GM18868 (cell line): ENCODE data around the gene ANO4.

ENCODE experiments used
- ATAC-seq: cut with Tn5 transposase; IDR thresholded peaks from one replicate; pipeline ENCODE4 v1.9.1; 2021; ENCODE audit warnings: mild to moderate bottlenecking, moderate library complexity; ENCODE audit not compliant: unreplicated experiment

The ANO4 gene

GRCh38 chr12:100794441-100795173 lies at the start of gene ANO4:
Gene ANO4 (plus strand): TSS chr12:100794776. CDS start chr12:100901786, 107,010 bp downstream.
- ATAC-seq = no peak

DNA sequence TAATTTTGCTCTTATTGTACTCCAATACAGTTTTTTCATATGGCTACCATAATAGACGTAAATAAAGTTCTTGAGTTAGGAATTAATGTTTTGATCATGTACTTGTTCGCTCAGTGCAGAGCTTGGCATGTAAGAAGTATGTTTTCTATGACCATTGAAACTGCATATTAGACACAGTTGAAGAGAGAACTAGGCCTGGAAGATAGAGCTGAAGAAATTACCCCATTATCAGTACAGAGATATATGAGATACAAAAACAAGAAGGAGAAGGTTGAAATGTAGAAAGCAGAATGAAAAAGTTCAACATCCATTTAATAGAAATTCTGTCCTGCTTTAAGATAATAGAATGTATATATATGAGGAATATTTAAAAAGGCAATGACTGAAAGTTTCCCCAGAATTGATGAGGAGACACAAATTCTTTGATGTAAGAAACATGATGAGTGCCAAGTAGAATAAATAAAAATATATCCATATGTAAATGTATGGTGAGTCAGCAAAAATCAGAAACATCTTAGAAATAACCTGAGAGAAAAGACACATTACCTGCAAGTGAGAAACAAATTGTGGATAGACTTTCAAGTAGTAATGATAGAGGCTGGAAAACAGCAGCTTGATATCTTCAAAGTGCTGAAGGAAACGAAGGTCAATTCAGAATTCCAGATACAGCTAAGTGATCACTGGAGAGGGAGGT lies 49.1 kb upstream of the ANO4 start:
- ATAC-seq = no peak

- ATAC-seq = no peak
These were observed 41.7 kb upstream of the ANO4 start for GRCh38 chr12:100752841-100753240.

- ATAC-seq = no peak
These were observed 40.7 kb upstream of the ANO4 start for GRCh38 chr12:100753837-100754236.

DNA sequence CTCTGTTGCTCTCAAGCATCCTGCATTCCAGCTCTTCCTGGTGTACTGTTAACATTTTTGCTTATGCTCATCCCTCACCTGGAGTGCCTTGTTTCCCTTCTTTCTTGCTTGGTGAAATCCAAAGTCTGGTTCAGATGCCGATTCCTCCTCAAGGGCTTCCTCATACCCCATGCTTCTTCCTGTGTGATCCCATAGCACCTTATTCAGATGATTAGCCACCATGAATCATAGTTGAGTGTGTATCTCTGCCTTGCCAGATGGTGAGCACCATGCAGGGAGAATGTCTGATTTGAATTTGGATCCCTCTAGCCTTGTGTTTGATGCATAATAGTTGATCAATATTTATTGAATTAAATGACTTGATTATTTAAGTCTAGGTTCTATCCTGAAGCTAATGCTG lies 39.4 kb upstream of the ANO4 start:
- no peak for ATAC-seq

- ATAC-seq = no peak
These were observed 36.5 kb upstream of the ANO4 start for GRCh38 chr12:100758083-100758482.

DNA sequence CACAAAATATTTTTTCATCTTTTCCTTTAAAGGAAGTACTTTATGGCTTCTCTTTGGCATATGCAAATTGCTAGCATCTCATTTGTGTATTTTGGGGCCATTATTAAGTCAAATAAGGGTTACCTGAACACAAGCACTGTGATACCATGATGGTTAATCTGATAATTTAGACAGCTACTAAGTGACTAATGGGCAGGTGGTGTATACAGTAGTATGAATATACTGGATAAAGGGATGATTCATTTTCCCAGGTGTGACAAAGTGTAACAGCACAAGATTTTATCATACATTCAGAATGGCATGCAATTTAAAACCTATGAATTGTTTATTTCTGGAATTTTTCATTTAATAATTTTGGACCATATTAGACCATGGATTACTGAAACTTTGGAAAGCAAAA lies 27.2 kb upstream of the ANO4 start:
- ATAC-seq = no peak

GRCh38 chr12:100767950-100768349 lies 26.6 kb upstream of the ANO4 start:
- no peak for ATAC-seq

DNA sequence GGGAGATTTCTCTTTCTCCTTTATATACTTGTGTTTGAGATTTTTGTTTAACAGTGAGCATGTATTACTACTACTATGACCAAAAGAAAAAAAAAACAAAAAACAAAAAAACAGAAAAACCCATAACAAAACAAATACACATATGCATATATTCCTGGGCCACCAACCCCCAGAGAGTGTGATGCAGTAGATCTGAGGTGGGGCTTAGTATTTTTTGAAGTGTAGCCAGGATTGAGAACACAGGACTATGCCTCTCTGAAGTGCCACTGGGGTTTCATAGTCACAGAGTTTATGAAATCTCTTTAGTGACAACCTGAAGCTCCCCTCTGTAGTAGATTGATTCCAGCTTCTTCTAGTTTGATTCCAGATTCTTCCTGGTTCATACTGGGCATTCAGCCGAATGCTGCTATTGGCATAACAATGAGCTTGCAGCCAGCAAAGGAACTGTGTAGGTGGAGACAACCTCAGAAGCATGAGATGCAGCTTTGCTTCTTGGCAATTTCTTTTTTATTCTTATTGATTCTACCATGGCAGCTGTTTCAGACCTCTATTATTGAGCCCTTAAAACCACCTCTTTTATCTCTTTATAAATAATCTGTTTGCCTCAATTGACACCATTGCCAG lies 15.5 kb upstream of the ANO4 start:
- no peak for ATAC-seq

GRCh38 chr12:100789146-100789545 lies 5.4 kb upstream of the ANO4 start:
- ATAC-seq = no peak

DNA sequence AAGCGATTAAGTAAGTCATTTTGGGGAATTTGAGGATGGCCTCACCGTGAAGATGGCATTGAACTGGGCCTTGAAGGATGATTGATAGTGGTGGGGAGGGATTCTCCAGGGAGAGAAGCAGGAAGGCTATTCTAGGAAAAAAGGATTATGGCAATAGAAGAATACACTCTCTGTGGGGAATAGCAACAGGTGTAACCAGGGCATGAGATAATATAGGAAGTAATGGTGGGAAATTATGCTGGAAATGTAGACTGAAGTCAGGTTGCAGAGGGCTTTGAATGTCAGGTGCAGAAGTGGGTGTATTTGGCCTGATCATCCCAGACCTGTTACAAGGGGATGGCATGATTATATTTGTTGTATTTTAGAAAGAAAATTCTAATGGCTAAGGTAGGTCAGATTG lies 4.6 kb upstream of the ANO4 start:
- ATAC-seq = no peak

- no peak for ATAC-seq
These were observed 4.0 kb upstream of the ANO4 start for GRCh38 chr12:100790552-100790951.

- ATAC-seq = no peak
These were observed 1.4 kb upstream of the ANO4 start for GRCh38 chr12:100793182-100793581.

- no peak for ATAC-seq
These were observed 711 bp downstream of the ANO4 start for GRCh38 chr12:100795174-100795799.

GRCh38 chr12:100795800-100796179 lies 1.2 kb downstream of the ANO4 start:
- no peak for ATAC-seq

GRCh38 chr12:100796621-100797020 lies 2.0 kb downstream of the ANO4 start:
- ATAC-seq = no peak

GRCh38 chr12:100797246-100797645 lies 2.7 kb downstream of the ANO4 start:
- ATAC-seq = no peak

DNA sequence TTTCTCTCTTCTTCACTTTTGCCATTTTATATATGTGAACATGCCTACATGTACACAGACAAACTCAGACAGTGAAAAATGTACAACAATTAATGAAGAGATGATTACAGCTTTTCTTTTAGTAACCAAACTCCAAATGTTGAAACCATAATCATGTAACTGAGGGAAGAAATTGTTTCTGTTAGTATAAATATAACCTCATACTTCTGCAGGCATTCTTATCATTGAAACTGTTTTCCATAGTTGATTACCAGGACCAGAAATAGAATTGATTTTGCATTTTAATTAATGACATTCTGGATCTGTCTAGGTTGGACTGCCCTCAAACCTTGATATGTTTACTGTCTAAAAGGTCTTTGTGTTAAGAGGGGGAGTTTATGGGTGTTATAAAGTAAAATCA lies 3.2 kb downstream of the ANO4 start:
- no peak for ATAC-seq

DNA sequence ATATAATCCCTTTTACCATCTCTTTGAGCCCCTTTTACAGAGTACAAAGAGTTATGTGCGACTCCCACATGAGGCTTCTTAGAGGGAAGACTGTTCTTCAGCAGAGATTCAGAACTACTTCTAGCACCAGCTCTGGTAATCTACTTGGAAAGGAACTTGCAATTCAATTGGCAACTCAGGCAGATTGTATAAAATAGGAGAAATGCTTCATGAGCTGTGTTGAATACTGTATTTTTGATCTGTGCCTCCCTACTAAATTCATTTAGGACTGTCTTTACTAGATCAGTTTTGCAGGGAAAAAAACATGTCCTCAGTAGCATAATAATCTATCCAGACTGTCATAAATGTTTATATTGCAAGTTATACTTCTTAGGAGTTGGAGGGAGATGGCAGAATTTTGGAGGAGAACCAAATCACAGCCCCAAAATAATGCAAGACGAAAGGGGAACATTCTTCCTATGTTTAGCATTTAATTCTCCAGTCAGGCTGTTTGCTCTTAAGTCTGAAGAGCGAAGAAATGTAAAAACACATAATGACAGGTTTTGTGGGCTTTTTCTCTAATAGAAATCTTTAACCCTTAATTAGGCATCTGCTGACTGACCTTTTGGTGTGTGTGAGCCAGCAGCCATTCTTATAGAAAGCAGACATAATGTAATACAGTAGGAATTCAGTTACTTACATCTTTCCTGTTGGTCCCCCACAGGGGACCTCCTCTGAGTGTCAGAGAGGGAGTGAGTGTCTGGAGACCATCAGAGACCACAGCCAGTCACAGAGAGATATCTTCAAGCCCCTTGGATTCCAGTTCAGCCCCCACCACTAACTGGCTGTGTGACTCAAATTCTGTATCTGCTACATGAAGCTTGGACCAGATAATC lies 3.9 kb downstream of the ANO4 start:
- ATAC-seq = no peak

GRCh38 chr12:100799770-100800169 lies 5.2 kb downstream of the ANO4 start:
- no peak for ATAC-seq

- no peak for ATAC-seq
These were observed 6.1 kb downstream of the ANO4 start for GRCh38 chr12:100800723-100801122.
